ENCODE data around the gene COQ4.

The COQ4 gene

DNA sequence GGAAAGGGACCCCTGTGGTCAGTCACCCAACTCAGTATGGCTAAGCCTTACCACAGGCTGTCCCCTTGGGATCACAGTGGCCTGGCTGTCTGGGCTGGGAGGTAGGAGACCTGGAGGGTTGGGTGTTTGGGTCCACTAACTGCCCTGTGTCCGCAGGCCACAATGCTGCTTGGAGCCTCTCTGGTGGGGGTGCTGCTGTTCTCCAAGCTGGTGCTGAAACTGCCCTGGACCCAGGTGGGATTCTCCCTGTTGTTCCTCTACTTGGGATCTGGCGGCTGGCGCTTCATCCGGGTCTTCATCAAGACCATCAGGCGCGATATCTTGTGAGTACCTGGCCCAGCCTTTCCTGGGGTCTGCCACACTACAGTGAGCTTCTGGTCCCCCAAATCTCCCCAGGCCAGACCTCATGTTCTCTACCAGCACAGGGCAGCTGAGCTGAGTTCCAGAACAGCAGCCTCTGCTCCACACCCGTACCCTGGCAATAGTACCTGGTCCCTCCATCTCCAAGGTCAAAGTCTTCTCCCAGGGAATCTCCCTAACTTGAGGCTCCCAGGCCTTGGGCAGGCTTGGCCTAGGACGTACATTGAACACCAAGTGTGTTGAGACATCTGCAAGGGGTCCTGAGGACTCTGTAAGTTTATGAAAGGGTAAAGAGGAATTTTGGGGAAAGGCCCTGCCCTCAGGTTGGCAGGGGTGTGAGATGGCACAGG lies 20.5 kb downstream of the COQ4 start:
- DNase-seq: no peak

DNA sequence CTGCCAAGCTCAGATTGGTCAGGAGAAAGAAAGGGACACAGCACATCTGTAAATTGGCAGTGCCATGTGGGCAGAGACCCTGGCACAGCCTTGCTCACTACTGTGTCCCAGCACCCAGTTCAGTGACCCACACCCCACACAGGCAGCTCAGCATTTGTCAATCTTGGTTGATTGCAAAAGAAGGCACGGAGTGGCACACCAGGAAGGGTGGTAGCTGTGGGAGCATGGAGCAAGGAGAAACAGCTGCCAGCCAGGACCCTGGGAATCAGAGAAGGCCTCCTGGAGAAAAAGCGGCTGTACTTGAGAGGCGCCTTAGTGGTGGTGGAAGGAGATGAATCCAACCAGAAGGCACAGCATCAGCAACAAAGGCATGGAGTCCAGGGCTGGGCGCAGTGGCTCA lies 21.2 kb downstream of the COQ4 start:
- DNase-seq: no peak

DNA sequence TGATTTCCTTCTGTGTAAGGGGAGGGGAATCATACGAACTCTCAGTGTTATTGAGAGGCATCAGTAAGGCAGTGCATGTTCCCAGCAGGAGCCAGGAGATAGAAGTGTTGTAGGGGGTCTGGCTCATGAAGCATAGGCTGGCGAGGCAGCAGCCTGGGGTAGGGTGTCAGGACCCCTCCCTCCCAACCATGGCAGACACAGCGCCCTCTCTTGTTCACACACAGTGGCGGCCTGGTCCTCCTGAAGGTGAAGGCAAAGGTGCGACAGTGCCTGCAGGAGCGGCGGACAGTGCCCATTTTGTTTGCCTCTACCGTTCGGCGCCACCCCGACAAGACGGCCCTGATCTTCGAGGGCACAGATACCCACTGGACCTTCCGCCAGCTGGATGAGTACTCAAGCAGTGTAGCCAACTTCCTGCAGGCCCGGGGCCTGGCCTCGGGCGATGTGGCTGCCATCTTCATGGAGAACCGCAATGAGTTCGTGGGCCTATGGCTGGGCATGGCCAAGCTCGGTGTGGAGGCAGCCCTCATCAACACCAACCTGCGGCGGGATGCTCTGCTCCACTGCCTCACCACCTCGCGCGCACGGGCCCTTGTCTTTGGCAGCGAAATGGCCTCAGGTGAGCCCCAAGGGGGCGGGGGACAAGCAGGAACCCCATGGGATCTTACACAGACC lies 22.4 kb downstream of the COQ4 start:
- DNase-seq: no peak

DNA sequence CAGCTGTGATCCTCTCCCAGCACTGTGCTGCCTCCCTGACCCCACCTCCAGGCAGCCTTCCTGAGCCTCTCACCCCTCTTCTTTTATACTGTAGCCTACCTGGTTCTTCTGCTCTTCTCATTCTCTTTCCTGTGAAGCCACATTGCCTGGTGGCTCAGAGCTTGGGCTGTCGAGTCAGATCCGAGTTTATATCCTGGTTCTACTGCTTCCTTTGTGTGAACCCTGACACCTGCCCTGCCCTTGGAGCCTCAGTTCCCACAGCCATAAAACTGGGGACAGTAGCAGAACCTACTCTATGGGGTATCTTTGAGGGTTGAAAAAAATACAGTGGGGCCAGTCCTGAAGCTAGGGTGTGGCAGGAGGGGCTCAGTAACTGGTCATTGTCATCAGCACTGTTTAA lies 26.5 kb downstream of the COQ4 start:
- DNase-seq: no peak

DNA sequence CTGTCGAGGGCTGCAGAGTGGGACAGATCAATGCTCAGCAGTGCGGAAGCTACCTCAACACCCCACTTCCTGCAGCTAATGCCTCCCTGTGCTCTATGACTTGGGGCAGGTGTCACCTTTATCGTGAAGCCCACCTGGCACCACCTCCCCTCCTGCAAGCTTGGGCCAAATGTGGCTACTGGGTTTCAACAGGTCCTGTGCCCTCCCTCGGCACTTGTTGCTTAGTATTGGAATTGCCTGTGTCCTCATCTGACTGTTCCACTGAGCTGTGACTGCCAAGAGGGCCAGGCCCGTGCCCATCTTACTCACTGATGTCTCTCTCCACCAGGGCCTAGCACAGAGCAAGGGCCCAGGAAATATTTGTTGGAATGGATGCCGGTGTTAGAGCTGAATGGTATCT lies 27.1 kb downstream of the COQ4 start:
- no peak for DNase-seq

DNA sequence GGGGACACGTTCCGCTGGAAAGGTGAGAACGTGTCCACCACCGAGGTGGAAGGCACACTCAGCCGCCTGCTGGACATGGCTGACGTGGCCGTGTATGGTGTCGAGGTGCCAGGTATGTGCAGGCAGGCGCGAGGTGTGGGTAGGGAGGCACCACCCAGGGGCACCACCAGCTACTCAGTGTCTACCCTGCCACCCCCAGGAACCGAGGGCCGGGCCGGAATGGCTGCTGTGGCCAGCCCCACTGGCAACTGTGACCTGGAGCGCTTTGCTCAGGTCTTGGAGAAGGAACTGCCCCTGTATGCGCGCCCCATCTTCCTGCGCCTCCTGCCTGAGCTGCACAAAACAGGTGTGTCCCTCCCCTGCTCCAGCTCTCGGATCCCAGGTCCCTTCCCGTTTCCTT lies 32.8 kb downstream of the COQ4 start:
- DNase-seq: no peak

DNA sequence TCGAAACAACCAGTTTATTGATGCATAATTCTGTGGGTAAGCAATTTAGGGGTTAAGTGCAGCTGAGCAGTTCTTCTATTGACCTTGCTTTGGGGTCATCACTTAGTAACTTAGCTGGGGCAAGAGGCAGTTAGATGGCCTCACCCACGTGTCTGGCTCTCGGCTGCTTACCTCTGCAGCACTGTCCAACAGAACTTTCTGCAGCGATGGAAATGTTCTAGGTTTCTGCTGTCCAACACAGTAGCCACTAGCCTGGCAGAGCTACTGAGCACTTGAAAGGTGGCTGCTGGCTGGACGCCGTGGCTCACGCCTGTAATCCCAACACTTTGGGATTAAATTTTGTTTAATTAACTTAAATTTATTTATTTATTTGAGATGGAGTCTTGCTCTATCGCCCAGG lies 35.5 kb downstream of the COQ4 start:
- DNase-seq: no peak

DNA sequence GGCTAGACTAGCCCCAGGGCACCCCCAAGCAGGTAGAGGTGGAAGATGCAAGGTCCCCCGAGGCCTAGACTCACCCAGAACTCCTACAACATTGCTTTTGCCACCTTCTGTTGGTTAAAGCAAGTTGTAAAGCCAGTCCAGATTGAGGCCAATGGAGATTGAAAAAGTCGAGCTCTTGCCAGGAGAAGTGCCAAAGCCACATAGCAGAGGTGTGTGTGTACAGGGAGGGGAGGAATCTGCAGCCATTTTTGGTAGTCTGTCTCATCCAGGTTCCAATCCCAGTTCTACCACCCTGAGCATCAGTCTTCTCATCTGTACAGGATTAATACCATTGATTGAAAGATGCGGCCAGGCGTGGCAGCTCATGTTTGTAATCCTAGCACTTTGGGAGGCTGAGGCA lies 36.2 kb downstream of the COQ4 start:
- DNase-seq: no peak

DNA sequence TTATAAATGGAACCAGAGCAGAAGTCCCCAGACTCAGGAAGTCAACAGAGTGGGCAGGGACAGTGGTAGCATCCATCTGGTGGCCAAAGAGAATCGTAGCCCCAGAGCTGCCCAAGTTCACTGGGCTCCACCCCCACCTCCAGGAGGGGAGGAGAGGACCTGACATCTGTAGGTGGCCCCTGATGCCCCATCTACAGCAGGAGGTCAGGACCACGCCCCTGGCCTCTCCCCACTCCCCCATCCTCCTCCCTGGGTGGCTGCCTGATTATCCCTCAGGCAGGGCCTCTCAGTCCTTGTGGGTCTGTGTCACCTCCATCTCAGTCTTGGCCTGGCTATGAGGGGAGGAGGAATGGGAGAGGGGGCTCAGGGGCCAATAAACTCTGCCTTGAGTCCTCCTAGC lies 38.2 kb downstream of the COQ4 start:
- no peak for DNase-seq

DNA sequence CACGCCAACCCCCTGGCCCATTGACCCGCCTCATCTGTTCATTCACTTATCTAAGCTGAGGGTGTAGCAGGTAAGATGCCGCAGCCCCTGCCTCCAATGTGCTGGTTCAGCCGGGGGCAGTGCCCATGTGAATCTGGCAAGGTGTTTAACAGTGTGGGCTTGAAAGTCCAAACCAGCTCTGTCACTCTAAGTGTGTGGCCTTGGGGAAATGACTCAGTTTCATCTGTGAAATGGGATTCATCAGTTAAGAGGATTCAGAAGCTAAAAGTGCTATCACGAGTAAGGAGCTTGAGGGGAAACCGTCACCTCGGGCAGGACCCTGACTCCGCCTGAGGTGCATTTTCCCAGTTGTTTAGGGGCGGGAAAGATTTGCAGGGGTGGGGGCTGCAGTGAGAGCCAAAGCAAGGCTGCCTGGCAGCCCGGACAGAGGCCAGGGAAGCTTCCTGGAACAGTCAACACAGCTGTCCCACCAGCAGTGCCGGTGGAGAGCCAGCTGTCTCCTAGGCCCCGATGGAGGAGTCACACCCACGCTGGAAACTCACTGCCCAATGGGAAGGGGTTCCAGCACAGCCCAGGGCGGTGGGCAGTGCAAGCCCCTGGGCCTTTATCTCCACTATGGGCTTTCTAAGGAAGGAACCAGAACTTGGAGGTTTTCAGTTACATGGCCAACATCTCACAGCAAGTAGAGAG lies 38.8 kb downstream of the COQ4 start:
- no peak for DNase-seq

DNA sequence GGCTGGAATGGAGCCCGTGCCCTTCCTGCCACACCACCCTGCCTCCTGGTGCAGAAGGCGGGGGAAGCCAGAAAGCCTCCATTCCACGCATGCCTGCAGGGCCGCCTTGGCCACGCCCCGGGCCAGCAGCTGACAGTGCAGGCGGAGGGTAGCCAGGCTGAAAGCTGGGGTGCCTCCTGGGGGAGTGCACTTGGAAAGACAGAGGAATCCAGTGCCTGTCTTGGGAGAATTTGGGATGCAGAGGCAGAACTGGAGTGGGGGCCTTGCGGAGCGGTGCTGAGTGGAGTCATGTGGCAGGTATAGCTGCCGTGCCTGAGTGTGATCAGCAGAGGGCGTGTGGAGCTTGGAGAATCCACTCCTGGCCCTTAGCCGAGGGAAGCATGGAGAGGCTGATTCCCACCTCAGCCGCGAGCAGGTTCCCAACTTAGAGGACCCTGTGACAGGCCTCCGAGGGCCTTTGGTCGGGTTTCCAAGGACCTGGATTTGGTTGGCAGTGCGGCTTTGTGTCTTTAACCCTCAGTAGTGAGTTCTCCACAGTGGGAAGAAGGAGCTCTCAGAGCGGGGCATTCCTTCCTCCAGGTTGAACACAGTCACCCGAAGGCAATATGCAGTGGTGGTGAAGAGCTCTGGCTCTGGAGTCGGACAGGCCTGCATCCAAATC lies 39.5 kb downstream of the COQ4 start:
- DNase-seq: no peak

DNA sequence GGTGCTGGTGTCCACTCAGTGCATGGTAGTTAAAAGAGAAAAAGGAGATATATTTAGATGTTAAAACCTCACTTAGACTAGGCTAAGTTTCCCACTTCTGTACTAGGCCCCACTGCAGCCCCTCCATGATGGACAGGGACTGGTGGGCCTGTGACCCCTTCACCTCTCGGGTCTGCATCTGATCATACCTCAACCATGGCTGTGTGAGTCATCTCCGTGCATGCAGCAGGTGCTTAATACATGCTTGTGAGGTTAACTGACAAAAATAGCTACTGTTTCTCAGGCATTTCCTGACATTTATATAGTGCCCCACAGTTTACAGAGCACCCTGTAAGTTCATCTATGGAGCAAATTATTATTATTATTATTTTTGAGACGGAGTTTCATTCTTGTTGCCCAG lies 40.1 kb downstream of the COQ4 start:
- no peak for DNase-seq

DNA sequence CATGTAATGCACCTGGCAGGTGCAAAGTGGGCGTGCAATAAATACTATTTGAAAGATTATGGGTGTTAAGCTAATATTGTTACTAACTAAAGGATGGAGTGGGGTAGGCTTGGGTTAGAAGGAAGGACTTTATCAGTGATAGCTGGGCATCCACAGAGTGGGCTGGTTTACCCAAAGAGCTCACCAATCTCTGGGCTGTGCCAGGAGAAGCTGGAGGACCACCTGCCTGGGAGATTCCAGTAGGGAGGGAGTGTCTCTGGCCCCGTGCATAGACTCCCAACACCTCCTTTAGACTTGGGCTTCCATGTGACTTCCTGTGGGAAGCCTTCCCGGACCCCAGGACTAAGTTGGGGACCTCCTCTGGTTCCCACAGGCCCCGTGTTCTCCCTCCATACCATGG lies 42.9 kb downstream of the COQ4 start:
- no peak for DNase-seq

DNA sequence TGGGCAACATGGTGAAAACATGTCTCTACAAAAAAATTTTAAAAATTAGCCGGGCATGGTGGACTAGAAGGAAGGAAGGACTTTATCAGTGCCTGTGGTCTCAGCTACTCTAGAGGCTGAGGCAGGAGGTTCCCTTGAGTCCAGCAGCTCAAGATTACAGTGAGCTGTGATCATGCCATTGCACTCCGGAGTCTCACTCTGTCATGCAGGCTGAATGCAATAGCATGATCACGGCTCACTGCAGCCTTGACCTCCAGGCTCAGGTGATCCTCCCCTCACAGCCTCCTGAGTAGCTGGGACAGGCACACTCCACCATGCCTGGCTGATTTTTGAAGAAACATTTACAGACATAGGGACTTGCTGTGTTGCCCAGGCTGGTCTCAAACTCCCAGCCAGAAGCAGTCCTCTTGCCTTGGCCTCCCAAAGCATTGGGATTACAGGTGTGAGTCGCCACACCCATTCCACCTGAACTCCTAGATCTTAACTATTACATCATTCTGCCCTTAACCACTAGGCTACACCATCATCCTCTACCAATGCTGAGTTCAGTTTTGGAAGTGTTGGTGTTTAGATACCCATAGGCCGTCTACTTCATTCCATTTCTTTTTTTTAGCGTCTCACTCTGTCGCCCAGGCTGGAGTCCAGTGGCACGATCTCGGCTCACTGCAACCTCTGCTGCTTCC lies 46.5 kb downstream of the COQ4 start:
- no peak for DNase-seq

DNA sequence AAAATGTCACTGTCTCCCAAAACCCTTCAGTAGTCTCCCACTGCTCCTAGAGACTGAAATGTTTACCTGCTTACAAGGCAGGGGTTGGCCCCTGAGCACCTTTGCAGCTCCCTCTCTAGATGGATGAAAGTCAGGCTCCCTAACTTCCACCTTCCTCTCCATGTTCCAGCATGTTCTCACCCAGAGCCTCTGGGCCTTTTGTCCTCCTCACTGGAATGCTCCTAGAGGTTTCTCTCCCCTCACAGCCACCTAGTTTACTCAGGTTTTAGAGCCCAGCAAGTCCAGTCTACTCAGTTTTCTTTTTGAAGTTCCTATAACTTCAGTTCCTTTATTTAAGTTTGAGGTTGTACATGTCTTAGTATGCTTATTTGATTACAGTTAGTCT lies 47.7 kb downstream of the COQ4 start:
- DNase-seq: no peak

DNA sequence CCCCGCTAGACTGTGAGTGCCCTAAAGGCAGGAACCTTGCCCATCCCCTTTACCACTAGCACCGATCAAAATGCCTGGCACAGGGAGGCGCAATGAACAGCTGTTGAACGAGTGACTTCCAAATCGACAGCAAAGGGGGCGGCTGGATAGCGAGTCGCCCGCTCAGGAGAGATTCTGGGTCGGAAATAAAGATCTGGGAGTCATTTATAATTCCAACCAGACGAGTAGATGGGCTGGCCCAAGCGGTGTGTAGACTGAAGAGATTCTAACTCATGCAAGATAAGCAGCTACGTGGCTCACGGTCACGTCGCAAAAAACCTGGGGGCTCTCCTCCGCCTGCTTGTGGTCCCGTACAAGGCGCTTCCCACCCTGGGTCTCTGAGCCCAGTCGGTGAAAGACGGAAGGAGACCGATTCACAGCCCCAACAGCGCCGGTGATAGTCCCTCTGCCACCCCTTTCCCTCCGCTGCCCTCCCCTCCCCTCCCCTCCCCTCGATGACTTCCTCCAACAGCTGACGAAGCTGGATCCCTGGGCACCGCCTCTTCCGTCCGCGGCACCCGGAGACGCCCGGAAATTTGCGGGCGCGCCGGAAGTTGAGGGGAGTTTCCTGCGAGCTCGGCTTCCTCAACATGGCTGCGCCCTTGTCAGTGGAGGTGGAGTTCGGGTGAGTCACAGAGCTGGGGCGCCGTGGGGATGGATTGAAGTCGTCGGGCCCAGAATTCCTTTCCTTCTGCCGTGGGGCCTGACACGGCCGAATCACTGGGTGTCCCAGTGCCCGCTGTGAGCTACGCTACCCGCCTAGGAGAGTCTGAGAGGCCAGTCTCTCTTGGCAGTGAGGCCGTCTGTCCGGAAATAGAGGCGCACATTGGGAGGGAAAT lies 48.4 kb downstream of the COQ4 start, which contains the start of gene URM1:
Gene URM1 (plus strand): TSS at position 623 of the 878 bp plus-strand sequence. CDS start 7 bp downstream, at position 630.
- no peak for DNase-seq

DNA sequence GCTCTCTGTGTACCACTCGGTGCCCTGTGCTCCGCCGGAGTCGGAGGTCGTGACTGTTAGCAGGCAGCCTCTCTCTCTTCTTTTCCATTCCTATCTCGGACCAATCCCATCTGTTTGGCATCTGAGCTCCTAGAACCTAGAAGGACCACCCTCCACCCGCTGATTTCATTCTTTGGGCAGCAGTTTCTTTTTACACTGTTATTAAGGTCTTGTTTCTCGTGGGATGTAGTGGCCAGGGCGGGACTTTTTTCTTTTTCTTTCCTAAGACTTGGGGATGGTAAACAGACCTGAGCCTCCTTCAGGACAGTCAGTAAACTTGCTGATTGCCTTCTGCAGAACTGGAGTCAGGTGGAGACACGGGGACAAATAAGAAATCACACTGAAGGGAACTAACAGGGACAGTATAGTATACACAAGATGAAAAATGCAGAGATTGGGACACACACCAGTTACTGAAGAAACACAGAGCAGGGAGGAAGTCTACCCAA lies 49.0 kb downstream of the COQ4 start:
- DNase-seq: no peak

DNA sequence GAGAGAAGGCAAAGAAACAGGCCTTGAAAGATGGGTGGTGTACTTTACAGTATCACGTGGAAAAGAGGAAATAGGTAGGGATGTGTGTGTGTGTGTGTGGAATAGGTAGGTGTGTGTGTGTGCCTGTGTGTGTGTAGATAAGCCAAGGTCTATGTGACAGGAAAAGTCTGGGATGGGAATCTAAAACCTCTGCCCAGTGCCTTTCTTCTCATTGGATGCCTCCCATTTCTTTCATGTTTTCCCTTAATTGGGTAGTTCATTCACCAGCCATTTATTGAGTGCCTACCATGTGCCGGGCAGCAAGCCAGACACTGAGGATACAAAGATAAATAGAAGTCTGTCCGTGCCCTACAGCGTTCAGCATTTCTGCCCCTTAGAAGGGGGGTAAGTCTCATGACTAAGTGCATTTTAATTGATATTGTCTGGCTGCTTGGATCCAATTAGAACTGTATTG lies 49.6 kb downstream of the COQ4 start:
- no peak for DNase-seq

DNA sequence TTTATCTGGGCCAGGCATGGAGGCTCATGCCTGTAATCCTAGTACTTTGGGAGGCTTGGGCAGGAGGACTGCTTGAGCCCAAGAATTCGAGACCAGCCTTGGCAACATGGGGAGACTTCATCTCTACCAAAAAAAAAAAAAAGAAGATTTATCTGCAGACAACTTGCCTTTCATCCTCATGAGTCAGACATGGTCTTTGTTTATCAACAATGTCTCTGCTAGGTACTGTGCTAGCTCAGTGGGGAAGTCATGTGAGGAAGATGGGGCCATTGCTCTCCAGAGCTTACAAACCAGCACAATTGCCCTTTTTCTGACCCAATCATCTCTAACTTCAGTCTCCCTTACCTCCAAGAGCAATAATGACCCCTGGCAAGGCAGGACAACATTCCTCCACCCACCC lies 50.1 kb downstream of the COQ4 start:
- no peak for DNase-seq

DNA sequence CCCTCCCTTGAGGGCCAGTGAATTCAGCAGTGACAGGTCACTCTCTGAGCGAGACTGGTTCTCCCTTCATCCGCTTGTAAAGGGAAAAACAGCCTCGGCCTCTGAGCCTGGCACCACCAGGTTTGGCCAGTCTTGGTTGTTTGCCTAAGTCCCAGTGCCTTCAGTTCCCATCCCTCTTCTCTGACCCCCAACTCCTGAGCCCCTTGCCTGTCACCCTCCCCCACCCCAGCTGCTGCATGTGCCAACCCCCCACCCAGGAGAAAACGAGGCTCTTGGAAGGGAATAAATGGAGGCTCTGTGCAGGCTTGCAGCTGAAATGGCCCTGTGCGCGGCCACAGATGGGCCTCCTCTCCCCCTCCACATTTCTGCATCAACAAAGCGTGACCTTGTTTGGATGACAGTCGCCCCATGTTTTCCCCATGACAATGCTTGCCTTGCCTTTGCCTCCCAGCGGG lies 51.6 kb downstream of the COQ4 start:
- no peak for DNase-seq

DNA sequence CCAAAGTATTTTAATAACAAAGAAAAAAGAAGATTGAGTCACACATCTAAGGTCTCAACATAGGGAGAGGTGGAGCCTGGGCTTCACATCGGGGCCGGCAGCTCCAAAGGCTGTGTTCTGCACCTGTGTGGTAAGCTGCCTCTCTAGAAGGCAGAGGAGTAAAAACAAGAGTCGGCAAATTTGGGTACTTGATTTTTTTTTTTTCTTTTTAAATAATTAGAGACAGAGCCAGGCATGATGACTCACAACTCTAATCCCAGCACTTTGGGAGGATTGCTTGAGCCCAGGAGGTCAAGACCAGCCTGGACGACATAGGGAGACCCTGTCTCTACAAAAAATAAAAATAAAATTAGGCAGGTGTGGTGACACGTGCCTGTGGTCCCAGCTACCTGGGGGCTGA lies 53.2 kb downstream of the COQ4 start:
- no peak for DNase-seq

DNA sequence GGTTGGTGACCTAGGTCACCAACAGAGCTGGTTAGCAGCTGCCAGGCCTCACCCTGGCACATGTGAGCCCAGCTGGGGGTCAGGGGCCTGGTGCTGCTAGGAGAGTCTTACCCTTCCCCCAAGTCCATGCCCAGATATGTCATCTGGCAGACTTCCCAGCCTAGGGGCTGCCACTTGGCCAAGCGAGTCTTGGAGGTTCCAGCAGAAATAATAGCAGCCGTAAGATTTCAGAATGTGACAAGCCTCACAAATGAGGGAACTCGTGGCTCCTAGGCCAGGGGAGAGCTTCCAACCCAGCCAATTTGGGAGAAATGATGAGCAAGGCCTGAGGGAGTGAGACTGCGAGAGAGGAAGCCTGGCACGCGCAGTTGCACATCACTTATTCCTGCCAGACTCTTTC lies 59.6 kb downstream of the COQ4 start:
- no peak for DNase-seq
